SK-N-SH (cell line): ENCODE results near the gene CD209. TPM values are rescaled to one million over a fixed set of nuclear protein-coding genes. Genes with fewer than 3 reads are reported as not detected.

Experiments
- CTCF ChIA-PET: fragments of 300-600, 350-600 bp; formaldehyde crosslinking; extraction: SDS; loops from one replicate; lab custom pipeline; 2021; lab: Yijun Ruan, JAX
- POLR2A ChIA-PET: fragments of 350-600 bp; sonication (Branson Sonifier 250); formaldehyde crosslinking; extraction: SDS; loops from one replicate; lab custom pipeline; 2020; ENCODE audit warnings: antibody characterized with exemption, inconsistent platforms; lab: Yijun Ruan, JAX
- DNase-seq: peaks from one replicate; pipeline ENCODE4 v3.0.0; 2012
- H2AFZ ChIP-seq: fragments of 200-600 bp; sonication (generic); 2 replicates; pipeline ENCODE4 v1.8.1; 2016; ENCODE audit warnings: antibody characterized with exemption, mild to moderate bottlenecking, low read depth
- H3F3A ChIP-seq: fragments of 200-600 bp; sonication (generic); replicated peaks from 2 replicates; pipeline ENCODE3; 2016; ENCODE audit warnings: antibody characterized with exemption, mild to moderate bottlenecking; ENCODE audit not compliant: insufficient read depth
- H3K27ac ChIP-seq, 2 experiments: fragments of 200-500 bp in 1 of 2; fragments of 200-600 bp in 1 of 2; sonication (Bioruptor generic) in 1 of 2; sonication (generic), shearing (Covaris generic) in 1 of 2; 2 replicates each; pipeline versions ENCODE4 v1.5.1 to v1.6.1; 2014 to 2016; ENCODE audit warnings: low read depth in 2 of 2, inconsistent platforms in 1 of 2, low read length in 1 of 2, mild to moderate bottlenecking in 1 of 2, mixed read lengths in 1 of 2
- H3K27me3 ChIP-seq: fragments of 200-600 bp; sonication (generic), shearing (Covaris generic); 2 replicates; pipeline ENCODE4 v1.6.1; 2016; ENCODE audit warnings: mixed run types; ENCODE audit not compliant: insufficient read depth
- H3K36me3 ChIP-seq, 2 experiments: fragments of 200-500 bp in 1 of 2; fragments of 200-600 bp in 1 of 2; sonication (Bioruptor generic) in 1 of 2; sonication (generic) in 1 of 2; replicated peaks in 1 of 2; 2 replicates each; pipeline versions ENCODE3 to v1.5.1; 2014 to 2016; ENCODE audit warnings: low read length in 1 of 2, mild to moderate bottlenecking in 1 of 2; ENCODE audit not compliant: insufficient read depth in 2 of 2, control insufficient read depth in 1 of 2
- H3K4me1 ChIP-seq, 2 experiments: fragments of 200-500 bp in 1 of 2; fragments of 200-600 bp in 1 of 2; sonication (Bioruptor generic) in 1 of 2; sonication (generic), shearing (Covaris generic) in 1 of 2; 2 replicates each; pipeline versions ENCODE4 v1.5.1 to v1.6.1; 2014 to 2016; ENCODE audit warnings: low read depth in 1 of 2, low read length in 1 of 2, mixed run types in 1 of 2; ENCODE audit not compliant: insufficient read depth in 2 of 2, control insufficient read depth in 1 of 2
- H3K4me2 ChIP-seq: fragments of 200-600 bp; sonication (generic), shearing (Covaris generic); 2 replicates; pipeline ENCODE4 v1.6.1; 2017; ENCODE audit warnings: mixed run types
- H3K4me3 ChIP-seq, 2 experiments: fragments of 200-500 bp in 1 of 2; fragments of 200-600 bp in 1 of 2; sonication (Bioruptor generic) in 1 of 2; sonication (generic), shearing (Covaris generic) in 1 of 2; 2 replicates each; pipeline versions ENCODE4 v1.5.1 to v1.8.1; 2014 to 2016; ENCODE audit warnings: low read depth in 2 of 2, inconsistent platforms in 1 of 2, low read length in 1 of 2, mild to moderate bottlenecking in 1 of 2, mixed read lengths in 1 of 2, moderate library complexity in 1 of 2
- H3K79me2 ChIP-seq: fragments of 200-600 bp; sonication (generic); 2 replicates; pipeline ENCODE4 v1.8.1; 2017; ENCODE audit warnings: mild to moderate bottlenecking; ENCODE audit not compliant: insufficient read depth
- H3K9ac ChIP-seq: fragments of 200-600 bp; sonication (generic); 2 replicates; pipeline ENCODE4 v1.6.1; 2017; ENCODE audit warnings: mixed run types
- H3K9me2 ChIP-seq: fragments of 200-600 bp; sonication (generic); 2 replicates; pipeline ENCODE4 v1.6.1; 2017; ENCODE audit warnings: mixed run types
- H3K9me3 ChIP-seq: fragments of 200-600 bp; sonication (generic); 2 replicates; pipeline ENCODE4 v1.6.1; 2017; ENCODE audit warnings: mixed run types, mild to moderate bottlenecking, moderate library complexity
- H4K20me1 ChIP-seq: fragments of 200-600 bp; sonication (generic); 2 replicates; pipeline ENCODE4 v1.6.1; 2017; ENCODE audit warnings: mild to moderate bottlenecking, mixed run types; ENCODE audit not compliant: insufficient read depth
- EZH2phosphoT487 ChIP-seq: fragments of 200-600 bp; sonication (generic); IDR thresholded peaks from 2 replicates; pipeline ENCODE4 v1.6.1; 2017; ENCODE audit warnings: low read depth, mixed run types, mild to moderate bottlenecking, antibody characterized with exemption, moderate library complexity, borderline replicate concordance
- NFIC ChIP-seq: IDR thresholded peaks from 2 replicates; pipeline ENCODE4 v1.4.0; 2012; ENCODE audit warnings: borderline replicate concordance
- NRF1 ChIP-seq: IDR thresholded peaks from 2 replicates; pipeline ENCODE4 v1.6.1; 2012; ENCODE audit warnings: low read depth, mild to moderate bottlenecking, low read length
- SIN3A ChIP-seq: IDR thresholded peaks from 2 replicates; pipeline ENCODE4 v1.6.1; 2012; ENCODE audit warnings: low read depth, mild to moderate bottlenecking, low read length, moderate library complexity, borderline replicate concordance
- SMC3 ChIP-seq: IDR thresholded peaks from 2 replicates; pipeline ENCODE4 v1.6.1; 2012; ENCODE audit warnings: low read depth, low read length, improper control_type of control experiment
- TEAD4 ChIP-seq: IDR thresholded peaks from 2 replicates; pipeline ENCODE4 v1.4.0; 2012; ENCODE audit warnings: mild to moderate bottlenecking, borderline replicate concordance; ENCODE audit not compliant: insufficient read depth
- YY1 ChIP-seq: IDR thresholded peaks from 2 replicates; pipeline ENCODE4 v1.4.0; 2012; ENCODE audit warnings: low read depth, mild to moderate bottlenecking
- WGBS: methylation state at CpG from one replicate; pipeline ENCODE4 v1.1.6; 2017; ENCODE audit warnings: low lambda C conversion rate; 5-methylcytosine and 5-hydroxymethylcytosine counted together
- polyA plus RNA-seq, 3 experiments: library from polyadenylated mRNA; depleted of rRNA; stranded (reverse); fragments of >200 nt; gene quantifications; 2 replicates each; pipeline ENCODE4 v1.2.3, GENCODE V29; 2012
- TF ChIP-seq, protein P1 (sequence below): IDR thresholded peaks from 2 replicates; pipeline ENCODE4 v1.4.0; 2012; ENCODE audit warnings: low read depth, borderline replicate concordance
- TF ChIP-seq, protein P2 (sequence below): fragments of 150-350 bp; IDR thresholded peaks from 2 replicates; pipeline ENCODE4 v1.6.1; 2017; ENCODE audit warnings: antibody characterized with exemption, low read length, low read depth, borderline replicate concordance
- TF ChIP-seq, protein P3 (sequence below): IDR thresholded peaks from 2 replicates; pipeline ENCODE4; 2012
- TF ChIP-seq, protein P4 (sequence below): IDR thresholded peaks from 2 replicates; pipeline ENCODE4 v1.4.0; 2012; ENCODE audit warnings: low read depth, borderline replicate concordance

The CD209 gene
- polyA plus RNA-seq, 1 of the 3 experiments (the other 2 are of a cell fraction): not detected

DNA sequence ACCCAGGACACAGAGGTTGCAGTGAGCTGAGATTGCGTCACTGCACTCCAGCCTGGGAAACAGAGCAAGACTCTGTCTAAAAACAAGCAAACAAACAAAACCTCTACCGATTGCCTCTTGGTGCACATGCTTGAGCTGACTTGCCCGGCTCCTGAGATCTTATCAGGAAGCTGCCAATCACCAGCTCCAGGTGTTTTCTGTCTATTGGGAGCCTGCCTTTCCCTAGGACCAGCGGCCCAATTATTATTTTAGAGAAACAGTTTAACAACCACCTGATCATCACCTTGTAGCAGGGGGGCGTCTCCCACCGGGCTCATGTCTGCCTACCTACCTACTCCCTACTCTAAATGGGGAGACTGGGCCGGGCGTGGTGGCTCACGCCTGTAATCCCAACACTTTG, 26.5 kb upstream of the CD209 start (continued):
- TF ChIP-seq, protein P1, sequence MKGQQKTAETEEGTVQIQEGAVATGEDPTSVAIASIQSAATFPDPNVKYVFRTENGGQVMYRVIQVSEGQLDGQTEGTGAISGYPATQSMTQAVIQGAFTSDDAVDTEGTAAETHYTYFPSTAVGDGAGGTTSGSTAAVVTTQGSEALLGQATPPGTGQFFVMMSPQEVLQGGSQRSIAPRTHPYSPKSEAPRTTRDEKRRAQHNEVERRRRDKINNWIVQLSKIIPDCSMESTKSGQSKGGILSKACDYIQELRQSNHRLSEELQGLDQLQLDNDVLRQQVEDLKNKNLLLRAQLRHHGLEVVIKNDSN: no peak
- TF ChIP-seq SIN3A: no peak
- no peak for TF ChIP-seq NRF1

DNA sequence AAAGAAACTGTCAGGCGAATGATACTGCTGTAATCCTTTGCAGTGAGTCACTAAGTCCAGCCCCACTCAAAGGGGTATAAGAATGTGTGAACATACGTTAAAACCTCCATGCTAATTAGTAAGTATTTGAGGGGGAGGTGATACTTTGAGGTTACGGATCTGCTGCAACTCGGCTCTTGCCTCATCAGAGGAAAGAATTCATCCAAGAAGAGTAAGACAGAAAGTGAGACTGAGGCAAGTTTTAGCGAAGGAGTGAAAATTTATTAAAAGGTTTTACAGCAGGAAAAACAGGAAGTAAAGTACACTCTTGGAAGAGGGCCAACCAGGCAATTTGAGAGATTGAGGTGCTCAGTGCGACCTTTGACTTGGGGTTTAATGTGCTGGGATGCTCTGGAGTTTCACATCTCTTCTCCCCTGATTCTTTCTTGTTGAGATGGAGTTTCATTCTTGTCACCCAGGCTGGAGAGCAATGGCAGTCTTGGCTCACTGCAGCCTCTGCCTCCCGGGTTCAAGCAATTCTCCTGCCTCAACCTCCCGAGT, 25.5 kb upstream of the CD209 start:
- no peaks in the 10 kb centered on the region for H4K20me1 ChIP-seq
- H3K9ac ChIP-seq: no peak overlapping the region
- CTCF ChIA-PET: no interaction called here
- no peaks in the 10 kb centered on the region for H3K4me1 ChIP-seq
- H2AFZ ChIP-seq: no peak overlapping the region
- POLR2A ChIA-PET: no interaction called here
- no peak overlapping the region for H3K27ac ChIP-seq
- WGBS: 8% methylated on average over 8 of the region's 8 CpGs
- TF ChIP-seq, protein P2, sequence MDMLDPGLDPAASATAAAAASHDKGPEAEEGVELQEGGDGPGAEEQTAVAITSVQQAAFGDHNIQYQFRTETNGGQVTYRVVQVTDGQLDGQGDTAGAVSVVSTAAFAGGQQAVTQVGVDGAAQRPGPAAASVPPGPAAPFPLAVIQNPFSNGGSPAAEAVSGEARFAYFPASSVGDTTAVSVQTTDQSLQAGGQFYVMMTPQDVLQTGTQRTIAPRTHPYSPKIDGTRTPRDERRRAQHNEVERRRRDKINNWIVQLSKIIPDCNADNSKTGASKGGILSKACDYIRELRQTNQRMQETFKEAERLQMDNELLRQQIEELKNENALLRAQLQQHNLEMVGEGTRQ: no peak
- TF ChIP-seq SMC3: no peak
- TF ChIP-seq NFIC: no peak
- no peak for TF ChIP-seq TEAD4
- TF ChIP-seq EZH2phosphoT487: no peak
- no peak for TF ChIP-seq YY1
- TF ChIP-seq, protein P3, sequence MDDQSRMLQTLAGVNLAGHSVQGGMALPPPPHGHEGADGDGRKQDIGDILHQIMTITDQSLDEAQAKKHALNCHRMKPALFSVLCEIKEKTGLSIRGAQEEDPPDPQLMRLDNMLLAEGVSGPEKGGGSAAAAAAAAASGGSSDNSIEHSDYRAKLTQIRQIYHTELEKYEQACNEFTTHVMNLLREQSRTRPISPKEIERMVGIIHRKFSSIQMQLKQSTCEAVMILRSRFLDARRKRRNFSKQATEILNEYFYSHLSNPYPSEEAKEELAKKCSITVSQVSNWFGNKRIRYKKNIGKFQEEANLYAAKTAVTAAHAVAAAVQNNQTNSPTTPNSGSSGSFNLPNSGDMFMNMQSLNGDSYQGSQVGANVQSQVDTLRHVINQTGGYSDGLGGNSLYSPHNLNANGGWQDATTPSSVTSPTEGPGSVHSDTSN: no peak
- TF ChIP-seq, protein P4, sequence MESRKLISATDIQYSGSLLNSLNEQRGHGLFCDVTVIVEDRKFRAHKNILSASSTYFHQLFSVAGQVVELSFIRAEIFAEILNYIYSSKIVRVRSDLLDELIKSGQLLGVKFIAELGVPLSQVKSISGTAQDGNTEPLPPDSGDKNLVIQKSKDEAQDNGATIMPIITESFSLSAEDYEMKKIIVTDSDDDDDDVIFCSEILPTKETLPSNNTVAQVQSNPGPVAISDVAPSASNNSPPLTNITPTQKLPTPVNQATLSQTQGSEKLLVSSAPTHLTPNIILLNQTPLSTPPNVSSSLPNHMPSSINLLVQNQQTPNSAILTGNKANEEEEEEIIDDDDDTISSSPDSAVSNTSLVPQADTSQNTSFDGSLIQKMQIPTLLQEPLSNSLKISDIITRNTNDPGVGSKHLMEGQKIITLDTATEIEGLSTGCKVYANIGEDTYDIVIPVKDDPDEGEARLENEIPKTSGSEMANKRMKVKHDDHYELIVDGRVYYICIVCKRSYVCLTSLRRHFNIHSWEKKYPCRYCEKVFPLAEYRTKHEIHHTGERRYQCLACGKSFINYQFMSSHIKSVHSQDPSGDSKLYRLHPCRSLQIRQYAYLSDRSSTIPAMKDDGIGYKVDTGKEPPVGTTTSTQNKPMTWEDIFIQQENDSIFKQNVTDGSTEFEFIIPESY: no peak
- TF ChIP-seq, all 33 proteins: peak for 0
- H3K27me3 ChIP-seq: peaks cover 86% of the 10 kb centered on the region
- H3K9me2 ChIP-seq: no peaks in the 10 kb centered on the region
- no peak overlapping the region for H3K4me3 ChIP-seq
- DNase-seq: no peak
- H3K36me3 ChIP-seq: no peaks in the 10 kb centered on the region
- H3K4me2 ChIP-seq: no peak overlapping the region
- H3K79me2 ChIP-seq: no peaks in the 10 kb centered on the region
- no peaks in the 10 kb centered on the region for H3K9me3 ChIP-seq
- no peaks in the 10 kb centered on the region for H3F3A ChIP-seq
